ENCODE measurements around the gene GRWD1. TPM values are rescaled to one million over a fixed set of nuclear protein-coding genes. Genes with fewer than 3 reads are reported as not detected.

The GRWD1 gene
- total RNA-seq, 2 experiments from 2014 or later = 21.4 to 21.7 TPM

- Mint-ChIP-seq H3K27me3 (no peaks in the 10 kb centered on the region), H3K9me3 (no peaks in the 10 kb centered on the region), H3K4me1 (ENCODE audit: low read depth) (peaks cover 26% of the 10 kb centered on the region), H3K36me3 (ENCODE audit: low read depth) (peaks cover 16% of the 10 kb centered on the region), H3K4me3 (peak overlapping the region; percentile 16), H3K27ac (no peak overlapping the region)
- no peak overlapping the region for H3K4me3 ChIP-seq (ENCODE audit: low read length)
- ChIA-PET CTCF (interaction anchor here (0.6 to 3.7 kb wide), 13 partner anchors 8 to 115 kb away, joined by 3 to 30 read pairs (median 4); partner anchors contain the start of genes KDELR1, RPL18 and SPHK2), POLR2A (interaction anchor here (0.6 to 1.0 kb wide), 6 partner anchors 75 to 131 kb away, joined by 3 to 5 read pairs (median 4); no protein-coding TSS in a partner anchor)
- ATAC-seq (ENCODE audit: poor library complexity) (peak; percentile 10), DNase-seq (peak in 4 of 14 experiments; percentile 31 to 78 (median 72))
- H3K9me3 ChIP-seq (ENCODE audit: control insufficient read depth in 1 of 2, insufficient read depth in 1 of 2, low read length in 2 of 2) = peaks cover 0 to 3% of the 10 kb centered on the region in 2 experiments
- H3K27ac ChIP-seq (ENCODE audit: low read depth in 1 of 2, low read length in 2 of 2) = no peak overlapping the region
- peaks cover 11% of the 10 kb centered on the region for H3K36me3 ChIP-seq (ENCODE audit: insufficient read depth, low read length)
- H3K4me1 ChIP-seq (ENCODE audit: insufficient read depth, low read length) = peaks cover 28% of the 10 kb centered on the region
- intact Hi-C loops (cut with DNase I, micrococcal nuclease) = loop anchor here (1.0 to 10.0 kb wide), 5 partner anchors 78 to 336 kb away; partner anchors contain the start of gene MAMSTR (in 1 of the 2)
- no peaks in the 10 kb centered on the region for H3K27me3 ChIP-seq (ENCODE audit: control insufficient read depth in 1 of 2, insufficient read depth in 2 of 2, low read length in 2 of 2)
- peak; percentile 68 for TF ChIP-seq CTCF (IDR thresholded peaks at IDR 0.05)
Observed at GRCh38 chr19:48506138-48506733, 60.5 kb downstream of the GRWD1 start.

Other genes starting within 250 kb of the GRWD1 start
- 10 to 100 TPM; 71.1 to 73.1 TPM for gene CARD8, start 190.1 kb upstream of the GRWD1 start, total RNA-seq
- gene ZNF114, start 175.9 kb upstream of the GRWD1 start, total RNA-seq = not detected
- 100 to 1,000 TPM; 185 to 201 TPM for gene EMP3, start 120.4 kb upstream of the GRWD1 start, total RNA-seq
- 10 to 100 TPM in 1 of 2 experiments, 1 to 10 TPM in 1; 9.4 to 11.0 TPM for gene TMEM143, start 82.0 kb upstream of the GRWD1 start, total RNA-seq
- gene SYNGR4, start 81.6 kb upstream of the GRWD1 start, total RNA-seq = not detected
- 10 to 100 TPM; 32.2 to 39.6 TPM for gene KDELR1, start 54.4 kb upstream of the GRWD1 start, total RNA-seq
- under 1 TPM in 1 of 2 experiments, not detected in 1; 0.06 TPM for gene GRIN2D, start 52.3 kb upstream of the GRWD1 start, total RNA-seq
- gene KCNJ14, start 9.6 kb downstream of the GRWD1 start, total RNA-seq = 1 to 10 TPM; 1.7 to 2.0 TPM
- gene CYTH2, start 23.4 kb downstream of the GRWD1 start, total RNA-seq = 10 to 100 TPM; 23.4 to 25.3 TPM
- 10 to 100 TPM; 15.6 to 18.9 TPM for gene LMTK3, start 65.9 kb downstream of the GRWD1 start, total RNA-seq
- gene SULT2B1, start 106.2 kb downstream of the GRWD1 start, total RNA-seq = not detected
- gene SPACA4, start 160.8 kb downstream of the GRWD1 start, total RNA-seq = not detected
- gene FAM83E, start 169.1 kb downstream of the GRWD1 start, total RNA-seq = 1 to 10 TPM; 1.6 to 2.6 TPM
- 1,000 to 10,000 TPM; 2,820 to 2,913 TPM for gene RPL18, start 173.2 kb downstream of the GRWD1 start, total RNA-seq
- 10 to 100 TPM; 14.1 to 15.3 TPM for gene SPHK2, start 173.5 kb downstream of the GRWD1 start, total RNA-seq
- 10 to 100 TPM; 48.3 to 55.6 TPM for gene DBP, start 191.4 kb downstream of the GRWD1 start, total RNA-seq
- gene CA11, start 200.2 kb downstream of the GRWD1 start, total RNA-seq = 10 to 100 TPM; 11.0 to 12.4 TPM
- 1 to 10 TPM; 2.7 to 3.0 TPM for gene NTN5, start 227.0 kb downstream of the GRWD1 start, total RNA-seq
- not detected for gene FUT2, start 250.0 kb downstream of the GRWD1 start, total RNA-seq

All from CD4-positive, alpha-beta T cell (primary cell).